Activated gamma-delta T cell treated with Interleukin-2 at 50 U/mL for 16 hours (primary cell): Measurements from ENCODE around the gene HMGB4.

Source experiments
- DNase-seq: peaks from one replicate; pipeline ENCODE4 v3.0.0-alpha.2; 2020

Gene HMGB4

DNA sequence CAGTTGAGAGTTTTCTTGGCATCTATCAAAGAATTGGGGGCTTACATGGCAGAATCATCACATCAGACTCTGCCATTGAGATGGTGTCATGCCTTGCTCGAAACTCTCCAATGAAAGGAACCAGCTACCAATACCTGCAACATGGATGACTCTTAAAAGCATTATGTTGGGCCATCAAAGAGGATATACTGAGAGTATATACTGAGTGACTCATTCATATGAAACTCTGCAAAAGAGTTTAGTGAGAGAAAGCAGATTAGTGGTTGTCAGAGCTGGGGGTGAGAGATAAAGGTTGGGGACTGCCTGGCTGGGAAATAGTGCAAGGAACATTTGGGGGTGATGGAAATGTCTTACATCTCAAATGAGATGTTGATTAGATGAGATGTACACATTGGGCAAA, 14.7 kb upstream of the HMGB4 start:
- DNase-seq, result no peak

DNA sequence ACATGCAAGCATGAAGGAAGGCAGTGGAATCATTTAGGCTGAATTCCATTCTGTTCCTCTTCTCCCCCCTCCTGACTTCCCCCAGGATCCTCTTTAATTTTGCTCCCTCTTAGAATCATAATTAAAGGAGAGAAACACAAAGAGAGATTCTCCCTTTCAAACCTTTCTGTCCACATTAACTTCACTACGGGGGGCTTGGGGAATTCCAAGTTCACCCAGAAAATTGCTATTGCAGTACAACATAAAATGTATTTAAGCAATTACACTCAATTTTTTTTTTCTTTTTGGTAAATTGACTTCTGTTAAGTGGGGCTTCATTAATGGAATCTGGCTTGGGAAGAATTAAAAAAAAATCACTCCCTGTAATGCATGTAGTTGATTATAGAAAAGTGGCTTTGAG, 13.4 kb upstream of the HMGB4 start:
- no peak for DNase-seq

GRCh38 chr1:33852711-33853110, 11.2 kb upstream of the HMGB4 start:
- DNase-seq, result no peak

DNA sequence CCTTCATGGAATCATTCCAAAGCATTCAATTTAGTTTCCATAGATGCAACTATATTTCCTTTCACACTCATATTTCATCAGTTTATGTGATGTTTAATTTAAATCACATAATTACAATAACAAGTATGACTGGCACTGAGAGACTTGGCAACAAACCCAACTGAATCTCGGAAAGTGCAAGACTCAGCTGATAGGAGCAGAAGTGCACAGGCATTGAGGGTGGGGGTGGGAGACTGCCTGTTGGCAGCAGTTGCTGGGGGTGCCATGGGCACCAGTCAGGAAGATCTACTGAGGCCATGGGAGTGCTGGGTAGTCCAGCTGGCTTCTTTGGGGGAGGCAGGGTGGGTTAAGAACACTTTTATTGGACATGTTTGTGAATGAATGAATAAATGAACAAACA, 10.4 kb upstream of the HMGB4 start:
- DNase-seq, result no peak

DNA sequence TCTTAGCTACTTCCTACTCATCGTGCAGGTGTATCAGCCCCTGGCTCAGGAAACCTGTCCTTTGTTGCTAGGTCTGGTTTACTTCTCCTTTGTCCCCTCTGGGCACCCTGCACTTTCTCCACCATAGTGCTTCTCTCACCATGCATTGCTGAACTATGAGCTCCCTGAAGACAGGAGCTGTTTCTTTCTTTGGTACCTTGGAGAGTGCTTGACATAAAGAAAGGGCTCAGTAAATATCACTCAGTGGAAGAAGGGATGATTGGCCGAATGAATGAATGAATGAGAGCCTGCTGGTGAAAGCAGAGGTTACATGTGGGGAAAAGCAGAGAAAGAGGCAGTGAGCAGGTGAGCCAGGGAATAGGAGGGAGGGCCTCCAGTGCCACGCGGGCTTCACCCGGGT, 9.8 kb upstream of the HMGB4 start:
- no peak for DNase-seq

- DNase-seq, result no peak
These were observed 3.2 kb upstream of the HMGB4 start for GRCh38 chr1:33860671-33861070.

- no peak for DNase-seq
These were observed 846 bp downstream of the HMGB4 start for GRCh38 chr1:33864460-33865389.

DNA sequence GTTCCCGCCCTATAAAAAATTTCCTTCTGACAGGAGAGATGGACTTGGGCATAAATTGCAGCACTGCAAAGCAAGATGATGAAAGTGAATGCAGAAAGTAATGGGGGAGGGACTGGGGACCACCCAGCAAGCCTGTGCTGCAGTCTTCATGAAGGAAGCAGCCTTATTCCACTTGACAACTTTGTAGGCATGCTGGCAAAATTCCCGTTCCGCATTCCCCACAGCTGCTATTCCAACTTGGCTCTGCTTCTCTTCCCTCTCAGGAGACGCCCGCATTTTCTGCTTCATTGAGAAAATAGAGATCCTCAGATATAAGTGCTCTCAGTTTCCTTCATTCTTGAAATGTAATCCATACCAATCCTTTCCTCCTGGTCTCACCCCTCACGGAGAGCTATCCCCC, 2.4 kb downstream of the HMGB4 start:
- DNase-seq, result no peak

- DNase-seq, result no peak
These were observed 3.8 kb downstream of the HMGB4 start for GRCh38 chr1:33867684-33868083.

- DNase-seq, result no peak
These were observed 8.4 kb downstream of the HMGB4 start for GRCh38 chr1:33872275-33872674.

GRCh38 chr1:33872683-33873082, 8.8 kb downstream of the HMGB4 start:
- no peak for DNase-seq

GRCh38 chr1:33874636-33875035, 10.8 kb downstream of the HMGB4 start:
- DNase-seq, result no peak

DNA sequence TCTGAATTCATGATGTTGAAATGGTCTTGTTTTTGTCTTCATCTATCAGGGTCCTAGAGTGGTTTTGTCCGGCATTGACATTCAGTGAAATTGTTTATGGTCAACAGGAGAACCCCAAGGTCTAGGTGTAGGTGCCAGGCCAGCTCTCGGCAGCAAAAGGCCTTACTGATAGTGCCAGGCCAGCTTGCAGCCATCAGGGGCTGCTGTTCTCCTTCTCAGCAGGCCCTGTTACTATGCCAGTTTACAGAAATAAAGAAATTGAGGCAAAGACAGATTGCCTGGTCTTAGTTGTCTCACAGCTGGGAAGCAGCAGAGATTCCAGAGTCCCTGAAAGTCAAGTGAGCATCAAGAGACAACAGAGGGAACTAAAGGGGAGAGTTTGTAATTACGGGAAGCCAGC, 12.0 kb downstream of the HMGB4 start:
- DNase-seq, result no peak

DNA sequence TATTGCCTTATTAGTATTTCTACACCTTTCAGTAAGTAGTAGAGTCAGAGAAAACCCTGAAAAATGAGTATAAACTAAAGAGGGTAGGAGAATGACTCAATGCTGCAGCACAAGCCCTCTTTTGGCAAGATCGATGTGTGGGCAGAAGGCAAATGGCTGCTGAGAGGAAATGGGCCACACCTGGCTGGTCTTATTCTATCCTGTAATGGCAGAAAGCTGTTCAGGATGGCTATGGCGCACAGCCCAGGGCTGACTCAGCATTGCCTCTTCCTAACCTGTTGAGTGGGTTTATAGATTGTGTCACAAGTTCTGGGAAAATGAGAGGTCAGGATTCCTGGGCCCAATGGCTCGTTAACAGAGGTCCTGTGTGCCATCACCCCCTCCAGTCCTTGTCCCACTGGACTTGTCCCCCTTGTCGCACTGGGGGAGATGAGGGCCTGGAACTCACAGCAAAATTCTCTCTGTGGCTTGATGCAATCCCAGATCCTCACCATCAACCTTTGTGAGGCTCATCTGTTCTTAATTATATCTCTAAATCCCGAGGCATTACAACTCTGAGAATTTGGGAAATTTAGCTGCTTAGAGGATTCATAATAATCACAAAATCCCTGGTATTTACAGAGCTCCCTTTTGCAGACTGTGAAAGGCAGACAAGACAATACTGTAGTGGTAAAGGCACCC, 13.2 kb downstream of the HMGB4 start:
- DNase-seq, result no peak

GRCh38 chr1:33878392-33878791, 14.5 kb downstream of the HMGB4 start:
- DNase-seq, result no peak

GRCh38 chr1:33880305-33880704, 16.4 kb downstream of the HMGB4 start:
- DNase-seq, result no peak

- no peak for DNase-seq
These were observed 22.6 kb downstream of the HMGB4 start for GRCh38 chr1:33886496-33886895.

DNA sequence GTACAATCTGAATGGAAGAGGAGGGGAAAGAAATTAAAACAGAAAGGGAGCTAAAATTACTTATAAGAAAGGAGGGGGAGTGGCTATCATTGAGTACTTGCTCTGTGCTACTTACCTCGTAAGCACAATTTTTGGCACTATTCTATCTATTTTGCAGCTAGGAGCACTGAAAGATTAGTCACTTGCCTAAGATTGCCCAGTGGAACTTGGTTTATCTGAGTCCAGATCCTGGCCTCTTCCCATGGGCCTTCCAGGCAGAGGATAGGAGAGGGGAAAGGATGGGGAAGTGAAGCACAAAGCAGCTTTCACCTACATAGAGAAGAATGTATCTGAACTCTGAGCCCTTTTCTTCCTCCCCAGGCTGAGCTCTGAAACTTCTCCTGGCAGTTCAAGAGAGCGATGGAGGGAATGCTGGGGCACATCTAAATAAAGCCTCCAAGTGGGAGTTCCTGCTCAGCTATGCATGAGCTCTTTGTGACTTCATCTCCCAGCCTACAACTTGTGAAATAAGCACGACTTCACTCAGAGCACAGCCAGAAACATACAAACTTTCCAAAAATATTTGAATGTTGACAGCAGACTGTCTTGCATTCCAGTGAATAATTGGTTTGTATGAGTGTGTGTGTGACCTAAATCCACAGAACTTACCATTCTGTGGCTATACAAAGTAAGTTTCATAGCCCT, 29.4 kb downstream of the HMGB4 start:
- no peak for DNase-seq

DNA sequence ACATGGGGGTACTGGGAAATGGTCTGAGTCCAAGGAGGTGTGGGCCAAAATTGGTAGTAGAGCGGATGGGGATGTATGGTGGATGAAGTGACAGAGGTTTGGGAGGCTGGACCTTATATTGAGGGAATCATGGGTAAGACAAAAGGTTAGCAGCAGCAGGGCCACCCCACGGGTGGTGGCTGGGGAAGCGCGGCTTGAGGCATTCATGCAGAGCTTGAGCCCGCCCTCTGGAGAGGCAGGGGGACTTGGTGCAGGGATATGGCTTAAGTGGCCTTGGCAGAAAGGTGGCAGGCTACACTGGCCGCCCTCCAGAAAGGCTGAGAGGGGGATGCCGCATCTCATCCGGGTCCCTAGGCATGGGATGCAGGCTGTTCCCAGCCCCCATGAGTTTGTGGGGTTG, 31.5 kb downstream of the HMGB4 start:
- no peak for DNase-seq

- no peak for DNase-seq
These were observed 32.1 kb downstream of the HMGB4 start for GRCh38 chr1:33895976-33896375.

- DNase-seq, result no peak
These were observed 33.3 kb downstream of the HMGB4 start for GRCh38 chr1:33897092-33897725.

GRCh38 chr1:33898406-33898805, 34.5 kb downstream of the HMGB4 start:
- no peak for DNase-seq

GRCh38 chr1:33898881-33899280, 35.0 kb downstream of the HMGB4 start:
- no peak for DNase-seq
